Epithelial cell of proximal tubule (primary cell): ENCODE results near the gene LRP5. TPM values are rescaled to one million over a fixed set of nuclear protein-coding genes. Genes with fewer than 3 reads are reported as not detected.

Experiments
- DNase-seq: peaks from one replicate; pipeline ENCODE4 v3.0.0-alpha.2; 2011; ENCODE audit warnings: low read depth
- H3K4me3 ChIP-seq: 2 replicates; pipeline ENCODE4 v1.5.1; 2011; ENCODE audit warnings: low read depth, mild to moderate bottlenecking, low read length
- total RNA-seq: library from RNA; depleted of rRNA; stranded (reverse); fragments of >200 nt; gene quantifications from 2 replicates; pipeline ENCODE4 v1.2.3, GENCODE V29; 2015
- TF ChIP-seq, protein P1 (sequence below): conservative IDR thresholded peaks from 2 replicates; pipeline ENCODE4 v1.5.1; 2012; ENCODE audit warnings: low read depth, mild to moderate bottlenecking, low read length

LRP5 gene
- total RNA-seq, 1 donor from 2014 or later = 22.4 TPM

DNA sequence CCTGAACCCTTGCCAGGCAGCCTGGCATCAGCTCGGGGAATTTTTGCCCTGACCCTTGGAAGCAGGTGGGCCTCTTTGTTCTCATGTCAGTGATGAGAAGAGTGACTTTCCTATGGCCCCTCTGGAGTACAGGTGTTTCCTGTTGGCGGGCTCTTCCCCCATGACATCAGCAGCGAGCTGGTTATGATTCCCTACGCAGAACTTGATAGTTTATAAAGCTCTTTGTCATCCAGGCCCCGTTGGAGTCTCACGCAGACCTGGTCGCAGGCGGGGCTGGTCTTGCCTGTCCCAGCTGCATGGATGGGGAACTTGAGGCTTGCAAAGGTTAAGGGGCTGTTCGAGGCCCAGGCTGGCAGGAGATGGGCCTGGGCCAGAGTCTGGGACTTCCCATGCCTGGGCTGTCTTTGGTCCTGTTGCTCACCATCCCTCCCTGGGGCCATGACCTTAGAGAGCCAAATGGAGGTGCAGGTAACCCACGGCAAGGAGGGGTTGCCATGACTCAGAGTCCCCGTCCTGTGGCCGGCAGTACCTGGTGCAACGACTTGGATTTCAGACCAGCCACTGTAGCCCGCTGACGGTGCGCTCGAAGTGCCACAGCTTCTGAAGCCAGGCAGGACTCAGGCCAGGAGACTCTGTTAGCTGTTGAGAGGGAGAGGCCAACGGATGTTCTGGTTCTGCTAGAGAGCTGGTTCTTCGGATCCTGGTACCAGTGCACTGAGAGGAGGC, 102.3 kb downstream of the LRP5 start:
- DNase-seq = no peak
- H3K4me3 ChIP-seq = no peak overlapping the region
- TF ChIP-seq, protein P1, sequence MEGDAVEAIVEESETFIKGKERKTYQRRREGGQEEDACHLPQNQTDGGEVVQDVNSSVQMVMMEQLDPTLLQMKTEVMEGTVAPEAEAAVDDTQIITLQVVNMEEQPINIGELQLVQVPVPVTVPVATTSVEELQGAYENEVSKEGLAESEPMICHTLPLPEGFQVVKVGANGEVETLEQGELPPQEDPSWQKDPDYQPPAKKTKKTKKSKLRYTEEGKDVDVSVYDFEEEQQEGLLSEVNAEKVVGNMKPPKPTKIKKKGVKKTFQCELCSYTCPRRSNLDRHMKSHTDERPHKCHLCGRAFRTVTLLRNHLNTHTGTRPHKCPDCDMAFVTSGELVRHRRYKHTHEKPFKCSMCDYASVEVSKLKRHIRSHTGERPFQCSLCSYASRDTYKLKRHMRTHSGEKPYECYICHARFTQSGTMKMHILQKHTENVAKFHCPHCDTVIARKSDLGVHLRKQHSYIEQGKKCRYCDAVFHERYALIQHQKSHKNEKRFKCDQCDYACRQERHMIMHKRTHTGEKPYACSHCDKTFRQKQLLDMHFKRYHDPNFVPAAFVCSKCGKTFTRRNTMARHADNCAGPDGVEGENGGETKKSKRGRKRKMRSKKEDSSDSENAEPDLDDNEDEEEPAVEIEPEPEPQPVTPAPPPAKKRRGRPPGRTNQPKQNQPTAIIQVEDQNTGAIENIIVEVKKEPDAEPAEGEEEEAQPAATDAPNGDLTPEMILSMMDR = no peak

DNA sequence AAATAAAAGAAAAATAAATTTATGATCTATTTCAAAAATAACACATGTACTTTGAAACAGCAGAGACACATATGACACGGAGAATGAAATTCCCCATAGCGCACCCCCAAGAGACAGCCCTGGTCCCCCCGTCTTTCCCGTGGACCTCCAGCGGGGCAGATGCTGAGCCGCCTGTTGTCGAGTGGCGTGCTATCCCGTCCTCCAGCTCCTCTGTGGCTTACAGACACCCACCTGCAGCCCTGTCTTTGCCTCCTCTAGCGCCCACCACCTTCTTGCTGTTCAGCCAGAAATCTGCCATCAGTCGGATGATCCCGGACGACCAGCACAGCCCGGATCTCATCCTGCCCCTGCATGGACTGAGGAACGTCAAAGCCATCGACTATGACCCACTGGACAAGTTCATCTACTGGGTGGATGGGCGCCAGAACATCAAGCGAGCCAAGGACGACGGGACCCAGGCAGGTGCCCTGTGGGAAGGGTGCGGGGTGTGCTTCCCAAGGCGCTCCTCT, 103.7 kb downstream of the LRP5 start:
- no peak for DNase-seq
- no peak overlapping the region for H3K4me3 ChIP-seq
- TF ChIP-seq, protein P1 = no peak

DNA sequence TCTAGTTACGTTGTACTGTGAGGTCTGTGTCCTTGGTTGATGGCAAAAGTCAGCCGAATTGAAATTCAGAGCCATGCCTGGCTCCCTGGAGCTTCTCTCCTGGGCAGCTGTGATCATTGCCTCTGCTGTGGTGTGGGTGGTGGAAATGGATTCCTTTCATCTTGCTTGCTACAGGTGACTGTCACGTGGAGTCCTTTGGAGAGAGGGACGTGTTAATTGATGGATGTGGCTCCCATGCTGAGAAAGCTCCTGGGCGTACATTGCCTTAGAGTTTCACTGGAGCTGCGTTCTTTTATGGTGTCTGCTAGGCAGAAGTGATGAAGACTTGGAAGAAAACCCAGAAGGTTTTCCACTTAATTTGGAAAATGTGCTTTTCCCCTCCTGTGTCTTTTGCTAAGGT, 106.3 kb downstream of the LRP5 start:
- no peak for DNase-seq
- no peak overlapping the region for H3K4me3 ChIP-seq
- TF ChIP-seq, protein P1 = no peak

- DNase-seq = no peak
- H3K4me3 ChIP-seq = no peak overlapping the region
- TF ChIP-seq, protein P1 = no peak
These were observed 107.8 kb downstream of the LRP5 start for GRCh38 chr11:68420171-68420570.

- TF ChIP-seq, protein P1 = no peak
- no peak overlapping the region for H3K4me3 ChIP-seq
- no peak for DNase-seq
These were observed 111.1 kb downstream of the LRP5 start for GRCh38 chr11:68423481-68423880.

GRCh38 chr11:68424101-68424632, 111.8 kb downstream of the LRP5 start:
- no peak overlapping the region for H3K4me3 ChIP-seq
- TF ChIP-seq, protein P1 = no peak
- no peak for DNase-seq
